HEK293 (cell line): Measurements from ENCODE around the gene HARS1.
"Not testable (repeated sequence)": the region's sequence is repeated elsewhere in the genome, so short reads cannot be mapped to it uniquely, and the experiment has no call there.

ENCODE experiments used
- CTCF ChIA-PET: fragments of 350-600 bp; formaldehyde crosslinking; extraction: SDS; loops from one replicate; lab custom pipeline; 2021; ENCODE audit warnings: antibody characterized with exemption; lab: Yijun Ruan, JAX
- POLR2A ChIA-PET: fragments of 300-600 bp; formaldehyde crosslinking; extraction: SDS; loops from one replicate; lab custom pipeline; 2020; ENCODE audit warnings: antibody characterized with exemption, inconsistent platforms; lab: Yijun Ruan, JAX
- H3K27ac ChIP-seq: fragments of 200-500 bp; sonication (Bioruptor generic); 2 replicates; pipeline ENCODE4 v1.5.1; 2014; ENCODE audit warnings: low read depth, low read length, control low read depth, inconsistent platforms; ENCODE audit errors: extremely low read depth
- H3K36me3 ChIP-seq, 2 experiments: fragments of 200-500 bp in 1 of 2; sonication (Bioruptor generic) in 1 of 2; 1 replicate in 1 of 2; 2 replicates in 1 of 2; pipeline ENCODE4 v1.5.1; 2014 to 2017; ENCODE audit warnings: inconsistent platforms in 2 of 2, low read length in 2 of 2; ENCODE audit not compliant: control insufficient read depth in 2 of 2, insufficient read depth in 1 of 2
- H3K4me1 ChIP-seq: fragments of 200-500 bp; sonication (Bioruptor generic); 2 replicates; pipeline ENCODE4 v1.5.1; 2014; ENCODE audit warnings: mild to moderate bottlenecking, low read length, inconsistent platforms; ENCODE audit not compliant: control insufficient read depth, insufficient read depth
- H3K4me3 ChIP-seq: 2 replicates; pipeline ENCODE4 v1.5.1; 2011; ENCODE audit warnings: low read depth, mild to moderate bottlenecking, control low read depth, low read length, moderate library complexity
- H3K9me3 ChIP-seq: fragments of 200-500 bp; sonication (Bioruptor generic); 2 replicates; pipeline ENCODE4 v1.5.1; 2014; ENCODE audit warnings: low read depth, low read length, inconsistent platforms; ENCODE audit not compliant: control insufficient read depth, insufficient read depth
- BCL11B ChIP-seq: fragments of 450-650 bp; formaldehyde crosslinking; IDR thresholded peaks from 2 replicates; pipeline ENCODE4 v1.5.1; 2016; ENCODE audit warnings: low read depth, missing biosample characterization, missing genetic modification characterization
- FEZF1 ChIP-seq: fragments of 450-650 bp; formaldehyde crosslinking; IDR thresholded peaks from 2 replicates; pipeline ENCODE4 v1.5.1; 2016; ENCODE audit warnings: missing biosample characterization, missing genetic modification characterization
- KLF10 ChIP-seq: fragments of 450-650 bp; IDR thresholded peaks from 2 replicates; pipeline ENCODE4 v1.5.1; 2018; ENCODE audit warnings: missing biosample characterization, mild to moderate bottlenecking, missing genetic modification characterization
- KLF7 ChIP-seq: fragments of 450-650 bp; formaldehyde crosslinking; IDR thresholded peaks from 2 replicates; pipeline ENCODE4 v1.5.1; 2016; ENCODE audit warnings: missing biosample characterization, missing genetic modification characterization, borderline replicate concordance
- KLF8 ChIP-seq: fragments of 450-650 bp; formaldehyde crosslinking; IDR thresholded peaks from 2 replicates; pipeline ENCODE4 v1.5.1; 2016; ENCODE audit warnings: missing biosample characterization, missing genetic modification characterization
- OSR2 ChIP-seq: fragments of 450-650 bp; formaldehyde crosslinking; IDR thresholded peaks from 2 replicates; pipeline ENCODE4 v1.5.1; 2016; ENCODE audit warnings: missing biosample characterization, missing genetic modification characterization
- SCRT1 ChIP-seq: fragments of 450-650 bp; formaldehyde crosslinking; IDR thresholded peaks from 2 replicates; pipeline ENCODE4 v1.5.1; 2016; ENCODE audit warnings: missing biosample characterization, missing genetic modification characterization, borderline replicate concordance
- SCRT2 ChIP-seq: fragments of 450-650 bp; formaldehyde crosslinking; IDR thresholded peaks from 2 replicates; pipeline ENCODE4 v1.5.1; 2016; ENCODE audit warnings: missing biosample characterization, missing genetic modification characterization
- SP3 ChIP-seq: fragments of 450-650 bp; formaldehyde crosslinking; IDR thresholded peaks from 2 replicates; pipeline ENCODE4 v1.5.1; 2016; ENCODE audit warnings: missing biosample characterization, missing genetic modification characterization
- TSHZ1 ChIP-seq: fragments of 450-650 bp; formaldehyde crosslinking; IDR thresholded peaks from 2 replicates; pipeline ENCODE4 v1.5.1; 2016; ENCODE audit warnings: missing biosample characterization, missing genetic modification characterization, borderline replicate concordance
- ZBTB20 ChIP-seq: fragments of 450-650 bp; formaldehyde crosslinking; IDR thresholded peaks from 2 replicates; pipeline ENCODE4 v1.5.1; 2016; ENCODE audit warnings: missing biosample characterization, missing genetic modification characterization
- ZBTB8A ChIP-seq: fragments of 450-650 bp; formaldehyde crosslinking; IDR thresholded peaks from 2 replicates; pipeline ENCODE4 v1.5.1; 2016; ENCODE audit warnings: missing biosample characterization, missing genetic modification characterization
- ZFHX2 ChIP-seq: fragments of 450-650 bp; formaldehyde crosslinking; conservative IDR thresholded peaks from 2 replicates; pipeline ENCODE4 v1.5.1; 2016; ENCODE audit warnings: missing biosample characterization, missing genetic modification characterization
- ZFP3 ChIP-seq: fragments of 450-650 bp; formaldehyde crosslinking; IDR thresholded peaks from 2 replicates; pipeline ENCODE4 v1.5.1; 2016; ENCODE audit warnings: low read depth, missing biosample characterization, missing genetic modification characterization
- ZNF10 ChIP-seq: fragments of 450-650 bp; formaldehyde crosslinking; IDR thresholded peaks from 2 replicates; pipeline ENCODE4 v1.5.1; 2017; ENCODE audit warnings: missing biosample characterization, missing genetic modification characterization
- ZNF146 ChIP-seq: fragments of 450-650 bp; formaldehyde crosslinking; IDR thresholded peaks from 2 replicates; pipeline ENCODE4 v1.5.1; 2016; ENCODE audit warnings: missing biosample characterization, missing genetic modification characterization
- ZNF202 ChIP-seq: fragments of 450-650 bp; formaldehyde crosslinking; IDR thresholded peaks from 2 replicates; pipeline ENCODE4 v1.5.1; 2016; ENCODE audit warnings: missing biosample characterization, missing genetic modification characterization, borderline replicate concordance
- ZNF214 ChIP-seq: fragments of 450-650 bp; formaldehyde crosslinking; IDR thresholded peaks from 2 replicates; pipeline ENCODE4 v1.5.1; 2017; ENCODE audit warnings: missing biosample characterization, mild to moderate bottlenecking, missing genetic modification characterization, borderline replicate concordance
- ZNF292 ChIP-seq: fragments of 450-650 bp; formaldehyde crosslinking; IDR thresholded peaks from 2 replicates; pipeline ENCODE4 v1.5.1; 2016; ENCODE audit warnings: low read depth, missing biosample characterization, missing genetic modification characterization, borderline replicate concordance
- ZNF341 ChIP-seq: fragments of 450-650 bp; formaldehyde crosslinking; IDR thresholded peaks from 2 replicates; pipeline ENCODE4; 2016; ENCODE audit warnings: low read depth, missing biosample characterization, missing genetic modification characterization
- ZNF544 ChIP-seq: fragments of 450-650 bp; formaldehyde crosslinking; IDR thresholded peaks from 2 replicates; pipeline ENCODE4 v1.5.0; 2017; ENCODE audit warnings: missing biosample characterization, missing genetic modification characterization
- ZNF549 ChIP-seq: fragments of 450-650 bp; IDR thresholded peaks from 2 replicates; pipeline ENCODE4 v1.5.1; 2018; ENCODE audit warnings: missing biosample characterization, missing genetic modification characterization, mild to moderate bottlenecking, inconsistent platforms, moderate library complexity
- ZNF558 ChIP-seq: fragments of 450-650 bp; formaldehyde crosslinking; IDR thresholded peaks from 2 replicates; pipeline ENCODE4 v1.5.1; 2016; ENCODE audit warnings: missing biosample characterization, missing genetic modification characterization
- ZNF600 ChIP-seq: fragments of 450-650 bp; formaldehyde crosslinking; IDR thresholded peaks from 2 replicates; pipeline ENCODE4 v1.5.1; 2016; ENCODE audit warnings: missing biosample characterization, missing genetic modification characterization
- ZNF645 ChIP-seq: fragments of 450-650 bp; formaldehyde crosslinking; IDR thresholded peaks from 2 replicates; pipeline ENCODE4; 2016; ENCODE audit warnings: missing biosample characterization, missing genetic modification characterization
- ZNF654 ChIP-seq: fragments of 450-650 bp; formaldehyde crosslinking; IDR thresholded peaks from 2 replicates; pipeline ENCODE4 v1.5.1; 2016; ENCODE audit warnings: low read depth, missing biosample characterization, missing genetic modification characterization
- ZNF747 ChIP-seq: fragments of 450-650 bp; formaldehyde crosslinking; IDR thresholded peaks from 2 replicates; pipeline ENCODE4 v1.5.1; 2016; ENCODE audit warnings: missing biosample characterization, missing genetic modification characterization
- ZNF837 ChIP-seq: fragments of 450-650 bp; formaldehyde crosslinking; IDR thresholded peaks from 2 replicates; pipeline ENCODE4 v1.5.1; 2016; ENCODE audit warnings: missing biosample characterization, missing genetic modification characterization
- TF ChIP-seq, protein P1 (sequence below): fragments of 450-650 bp; formaldehyde crosslinking; IDR thresholded peaks from 2 replicates; pipeline ENCODE4 v1.5.1; 2017; ENCODE audit warnings: missing biosample characterization, missing genetic modification characterization

HARS1 gene

DNA sequence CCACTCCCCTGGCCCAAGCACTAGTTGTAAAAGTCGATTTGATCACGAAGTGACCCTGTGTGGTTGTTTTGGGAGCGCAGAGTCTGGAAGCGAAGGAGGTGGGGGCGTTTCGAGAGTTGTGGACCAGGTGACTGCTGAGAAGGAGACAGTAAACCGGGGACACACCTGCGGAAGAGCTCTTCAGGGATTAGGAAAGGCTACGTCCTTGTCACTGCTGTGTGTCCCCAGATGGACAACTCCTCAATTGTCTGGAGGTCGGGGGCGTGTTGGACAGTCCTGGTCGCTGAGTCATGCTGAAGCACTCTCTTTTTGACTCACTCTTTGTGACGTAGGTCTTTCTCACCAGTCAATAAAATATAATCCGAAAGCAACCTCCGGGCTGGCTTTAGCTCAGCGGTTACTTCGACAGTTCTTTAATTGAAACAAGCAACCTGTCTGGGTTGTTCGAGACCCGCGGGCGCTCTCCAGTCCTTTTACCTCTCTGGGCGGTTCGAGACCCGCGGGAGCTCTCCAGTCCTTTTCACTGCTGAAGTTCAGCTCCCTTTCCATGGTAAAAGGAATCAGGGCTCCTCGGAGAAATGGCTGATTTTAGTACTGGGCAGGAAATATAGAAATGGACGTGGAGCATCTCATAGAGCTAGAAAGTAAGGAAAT, 19.9 kb upstream of the HARS1 start (continued):
- TF ChIP-seq ZNF544 (tag by site-specific recombination) (no peak), ZNF146 (tag by site-specific recombination) (peak; percentile 16; the same call in 1 of the 2 replicates), ZNF837 (tag by site-specific recombination) (no peak), ZNF558 (peak; percentile 64; the same call in 1 of the 2 replicates), ZNF549 (tag by site-specific recombination) (no peak), ZBTB20 (no peak), ZNF214 (tag by site-specific recombination) (no peak), ZNF645 (tag by site-specific recombination) (no peak), ZFHX2 (tag by site-specific recombination) (peak; percentile 76), ZNF292 (tag by site-specific recombination) (no peak), SCRT1 (tag by site-specific recombination) (no peak), ZNF600 (peak; percentile 93), ZBTB8A (tag by site-specific recombination) (peak; percentile 47), KLF7 (tag by site-specific recombination) (no peak; the same call in 1 of the 2 replicates), FEZF1 (tag by site-specific recombination) (peak; percentile 30; the same call in 1 of the 2 replicates), SCRT2 (tag by site-specific recombination) (0 out of 2 replicates have a peak, but pooled peaks have one; percentile 35), TSHZ1 (tag by site-specific recombination) (peak; percentile 62), BCL11B (tag by site-specific recombination) (peak; percentile 37; the same call in 1 of the 2 replicates), KLF10 (peak; percentile 92), ZNF654 (tag by site-specific recombination) (0 out of 2 replicates have a peak, but pooled peaks have one; percentile 2), ZNF341 (tag by site-specific recombination) (no peak), SP3 (tag by site-specific recombination) (peak; percentile 56), ZNF202 (tag by site-specific recombination) (no peak), ZFP3 (tag by site-specific recombination) (no peak), ZNF747 (no peak), OSR2 (tag by site-specific recombination) (peak; percentile 45; the same call in 1 of the 2 replicates), KLF8 (tag by site-specific recombination) (peak; percentile 69), ZNF10 (tag by site-specific recombination) (no peak)
- TF ChIP-seq, protein P1, sequence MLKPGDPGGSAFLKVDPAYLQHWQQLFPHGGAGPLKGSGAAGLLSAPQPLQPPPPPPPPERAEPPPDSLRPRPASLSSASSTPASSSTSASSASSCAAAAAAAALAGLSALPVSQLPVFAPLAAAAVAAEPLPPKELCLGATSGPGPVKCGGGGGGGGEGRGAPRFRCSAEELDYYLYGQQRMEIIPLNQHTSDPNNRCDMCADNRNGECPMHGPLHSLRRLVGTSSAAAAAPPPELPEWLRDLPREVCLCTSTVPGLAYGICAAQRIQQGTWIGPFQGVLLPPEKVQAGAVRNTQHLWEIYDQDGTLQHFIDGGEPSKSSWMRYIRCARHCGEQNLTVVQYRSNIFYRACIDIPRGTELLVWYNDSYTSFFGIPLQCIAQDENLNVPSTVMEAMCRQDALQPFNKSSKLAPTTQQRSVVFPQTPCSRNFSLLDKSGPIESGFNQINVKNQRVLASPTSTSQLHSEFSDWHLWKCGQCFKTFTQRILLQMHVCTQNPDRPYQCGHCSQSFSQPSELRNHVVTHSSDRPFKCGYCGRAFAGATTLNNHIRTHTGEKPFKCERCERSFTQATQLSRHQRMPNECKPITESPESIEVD (tag by site-specific recombination): no peak

DNA sequence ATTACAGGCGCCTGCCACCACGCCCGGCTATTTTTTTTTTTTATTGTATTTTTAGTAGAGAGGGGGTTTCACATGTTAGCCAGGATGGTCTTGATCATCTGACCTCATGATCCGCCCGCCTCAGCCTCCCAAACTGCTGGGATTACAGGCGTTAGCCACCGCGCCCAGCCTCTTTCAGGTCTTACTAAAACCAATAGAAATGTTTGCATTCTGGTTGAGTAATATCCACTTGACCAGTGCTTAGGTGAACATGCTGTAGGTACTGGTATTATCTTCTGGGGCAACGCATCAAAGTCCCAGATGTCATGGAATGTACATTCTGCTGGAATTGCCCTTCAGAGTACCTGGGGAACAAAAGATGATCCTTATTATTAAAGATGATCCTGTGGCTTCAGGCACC, 17.6 kb upstream of the HARS1 start:
- not testable (repeated sequence) for H3K4me1 ChIP-seq, H3K4me3 ChIP-seq, H3K9me3 ChIP-seq, H3K27ac ChIP-seq
- CTCF ChIA-PET: interaction anchor here (1.5 kb wide), 1 partner anchor 17 kb away, joined by 4 read pairs; the partner anchor contains the start of genes HARS1 and HARS2
- peaks cover 23 to 40% of the 10 kb centered on the region in 2 experiments for H3K36me3 ChIP-seq
- POLR2A ChIA-PET: interaction anchor here (1.0 to 1.1 kb wide), 3 partner anchors 9 to 61 kb away, joined by 3 to 8 read pairs (median 3); partner anchors contain the start of genes IK, NDUFA2 and ZMAT2
